BLaER1 (cell line): ENCODE data around the gene HOXB3.

ENCODE experiments used
- H3K27ac ChIP-seq: shearing (Covaris generic); formaldehyde crosslinking; 2 replicates; pipeline ENCODE4 v1.8.1; 2022
- H3K27me3 ChIP-seq: shearing (Covaris generic); formaldehyde crosslinking; 2 replicates; pipeline ENCODE4 v1.8.1; 2022
- H3K36me3 ChIP-seq: shearing (Covaris generic); formaldehyde crosslinking; 2 replicates; pipeline ENCODE4 v1.8.1; 2022
- H3K4me1 ChIP-seq: shearing (Covaris generic); formaldehyde crosslinking; 2 replicates; pipeline ENCODE4 v1.8.1; 2022
- H3K4me2 ChIP-seq: shearing (Covaris generic); formaldehyde crosslinking; 2 replicates; pipeline ENCODE4 v1.8.1; 2022
- H3K4me3 ChIP-seq: shearing (Covaris generic); formaldehyde crosslinking; 2 replicates; pipeline ENCODE4 v1.8.1; 2022
- H3K9ac ChIP-seq: shearing (Covaris generic); formaldehyde crosslinking; 2 replicates; pipeline ENCODE4 v1.8.1; 2022
- H3K9me3 ChIP-seq: shearing (Covaris generic); formaldehyde crosslinking; 2 replicates; pipeline ENCODE4 v1.8.1; 2022
- H4K20me1 ChIP-seq: shearing (Covaris generic); formaldehyde crosslinking; 2 replicates; pipeline ENCODE4 v1.8.1; 2022
- Cebpa-rat ChIP-seq: shearing (Covaris generic); IDR thresholded peaks from 2 replicates; pipeline ENCODE4 v1.8.1; 2022

The HOXB3 gene

DNA sequence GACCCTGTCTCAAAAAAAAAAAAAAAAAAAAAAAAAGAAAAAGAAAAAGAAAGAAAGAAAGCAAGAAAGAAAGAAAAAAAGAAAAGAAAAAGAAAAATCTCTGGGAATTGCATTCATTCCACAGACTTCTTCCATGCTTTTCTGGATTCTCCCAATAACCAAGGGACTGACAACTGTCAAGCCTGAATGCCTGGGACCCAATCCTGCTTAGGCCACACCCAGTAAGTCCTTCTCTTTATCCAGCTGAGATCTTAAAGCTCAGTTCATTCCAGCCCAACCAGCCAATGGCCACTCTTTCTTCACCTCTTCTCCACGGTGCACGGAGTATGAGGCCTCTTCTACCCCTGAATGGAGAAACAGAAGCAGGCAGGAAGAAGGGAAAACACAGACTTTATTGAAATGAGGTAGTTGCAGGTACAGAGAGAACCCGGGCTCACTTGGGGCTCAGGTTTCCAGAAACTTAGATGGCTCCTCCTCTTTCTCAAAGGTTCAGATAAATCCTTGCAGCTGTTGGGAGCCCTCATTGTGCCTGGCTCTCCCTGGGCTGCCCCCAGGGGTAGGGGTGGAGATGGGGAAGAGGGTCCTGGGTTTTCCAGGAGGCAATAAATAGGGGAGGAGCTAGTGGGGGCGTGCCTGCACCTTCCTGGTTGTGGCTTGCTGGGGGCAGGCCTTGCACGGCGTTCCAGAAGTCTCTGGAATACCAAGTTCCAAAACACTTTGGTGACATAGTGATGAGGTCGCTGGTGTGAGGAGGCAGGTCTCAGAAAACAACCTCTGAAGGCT lies 61.7 kb downstream of the HOXB3 start:
- no peak overlapping the region for H3K4me2 ChIP-seq
- H3K27me3 ChIP-seq: peaks cover 31% of the 10 kb centered on the region; the same call in 1 of the 2 replicates
- no peak overlapping the region for H3K9ac ChIP-seq
- H4K20me1 ChIP-seq: no peaks in the 10 kb centered on the region
- no peak for TF ChIP-seq Cebpa-rat
- no peaks in the 10 kb centered on the region for H3K9me3 ChIP-seq
- no peak overlapping the region for H3K4me3 ChIP-seq
- H3K27ac ChIP-seq: no peak overlapping the region
- H3K4me1 ChIP-seq: no peaks in the 10 kb centered on the region
- H3K36me3 ChIP-seq: no peaks in the 10 kb centered on the region

DNA sequence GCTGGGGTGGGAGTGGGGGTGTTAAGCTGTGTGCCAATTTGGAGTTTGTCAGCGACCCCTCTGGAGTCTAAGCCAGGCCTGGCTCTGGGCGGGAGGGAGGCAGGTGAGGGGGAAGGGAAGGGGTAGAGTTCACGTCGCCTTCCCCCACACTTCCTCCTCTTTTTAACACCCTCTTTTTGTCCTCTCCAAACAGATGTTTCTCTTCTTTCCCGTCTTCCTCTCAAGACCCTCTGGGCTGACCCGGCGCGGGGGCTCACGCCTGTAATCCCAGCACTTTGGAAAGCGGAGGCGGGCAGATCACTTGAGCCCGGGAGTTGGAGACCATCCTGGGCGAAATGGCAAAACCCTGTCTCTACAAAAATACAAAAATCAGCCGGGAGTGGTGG lies 62.5 kb downstream of the HOXB3 start:
- H3K4me2 ChIP-seq: no peak overlapping the region
- H3K36me3 ChIP-seq: no peaks in the 10 kb centered on the region
- H3K4me1 ChIP-seq: no peaks in the 10 kb centered on the region
- TF ChIP-seq Cebpa-rat: no peak
- no peak overlapping the region for H3K27ac ChIP-seq
- no peak overlapping the region for H3K9ac ChIP-seq
- peaks cover 31% of the 10 kb centered on the region; the same call in 1 of the 2 replicates for H3K27me3 ChIP-seq
- no peak overlapping the region for H3K4me3 ChIP-seq
- H3K9me3 ChIP-seq: no peaks in the 10 kb centered on the region
- no peaks in the 10 kb centered on the region for H4K20me1 ChIP-seq

DNA sequence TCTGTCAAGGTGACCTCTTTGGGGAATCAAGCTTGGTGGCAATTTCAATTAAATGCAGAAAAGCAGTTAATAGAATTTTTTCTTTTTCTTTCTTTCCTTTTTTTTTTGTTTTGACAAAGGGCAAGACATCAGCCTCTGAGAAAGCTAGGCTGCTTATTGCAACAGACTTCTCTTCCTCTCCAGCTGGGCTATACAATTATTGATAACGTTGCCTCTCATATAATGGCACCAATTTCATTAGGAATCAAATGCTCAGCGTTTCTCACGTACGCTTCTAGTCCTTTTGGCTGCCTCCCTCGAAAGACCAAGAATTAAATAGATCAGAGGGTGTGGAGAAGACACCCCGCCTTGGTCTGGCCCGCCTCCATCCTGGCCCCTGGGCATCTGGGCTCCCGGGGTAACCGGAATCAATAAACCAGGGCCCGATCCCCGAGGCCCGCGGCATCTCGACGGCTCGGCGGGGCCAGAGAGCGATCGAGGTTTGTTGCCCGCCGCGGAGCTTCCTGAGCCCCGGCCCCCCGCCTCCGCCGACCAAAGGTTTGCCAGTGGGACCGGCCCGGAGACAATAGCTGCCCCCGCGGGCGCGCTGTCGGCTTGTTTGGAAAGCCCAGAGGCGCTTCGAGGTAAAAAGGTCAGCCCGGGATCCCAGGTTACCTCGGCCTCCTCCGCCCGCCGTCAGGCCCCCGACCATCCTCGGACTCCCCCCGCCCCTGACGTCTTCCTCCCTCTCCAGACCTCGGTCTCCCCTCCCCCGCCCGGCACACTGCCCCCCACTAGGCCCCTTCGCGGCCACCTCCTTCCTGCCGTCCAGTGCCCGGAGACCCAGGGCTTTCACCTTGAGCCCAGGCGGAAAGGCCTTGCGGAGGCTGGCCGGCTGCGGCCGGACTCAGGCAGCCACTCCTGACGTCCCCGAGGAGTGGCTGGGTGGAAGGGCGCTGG lies 63.2 kb downstream of the HOXB3 start:
- Histone ChIP-seq H3K36me3 (no peaks in the 10 kb centered on the region), H3K4me3 (no peak overlapping the region)

DNA sequence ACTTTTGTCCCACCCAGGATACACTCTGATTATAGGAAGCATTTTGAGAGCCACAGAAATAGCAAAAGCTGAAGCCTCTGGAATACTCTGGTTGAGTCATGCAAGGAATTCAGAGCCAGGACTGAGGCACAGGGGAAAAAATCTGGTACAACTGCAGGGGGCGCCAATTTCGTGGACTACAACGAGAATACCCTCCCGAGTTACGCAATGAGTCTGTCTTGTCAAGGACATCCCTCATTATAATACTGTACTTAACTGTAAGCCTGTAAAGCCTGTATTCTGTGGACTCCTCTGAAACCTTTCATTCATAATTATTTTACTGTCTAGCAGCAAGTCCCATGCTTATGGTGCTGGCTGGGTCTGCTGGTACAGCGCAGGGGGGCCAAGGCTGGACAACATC lies 67.0 kb downstream of the HOXB3 start:
- peak; percentile 60; the same call in 1 of the 2 replicates for TF ChIP-seq Cebpa-rat
- Histone ChIP-seq H3K4me1 (0 out of 2 replicates have a peak, but pooled peaks cover 6% of the 10 kb centered on the region), H3K9ac (no peak overlapping the region), H3K4me2 (no peak overlapping the region), H3K9me3 (no peaks in the 10 kb centered on the region), H3K36me3 (no peaks in the 10 kb centered on the region), H3K27ac (no peak overlapping the region), H3K27me3 (peaks cover 27% of the 10 kb centered on the region; the same call in 1 of the 2 replicates), H3K4me3 (no peak overlapping the region), H4K20me1 (no peaks in the 10 kb centered on the region)

More for the DNA sequence above, 63.2 kb downstream of the HOXB3 start:
- Histone ChIP-seq H3K9ac (no peak overlapping the region), H3K9me3 (no peaks in the 10 kb centered on the region), H4K20me1 (no peaks in the 10 kb centered on the region), H3K4me1 (0 out of 2 replicates have a peak, but pooled peaks cover 6% of the 10 kb centered on the region), H3K27ac (no peak overlapping the region), H3K4me2 (no peak overlapping the region), H3K27me3 (peaks cover 31% of the 10 kb centered on the region; the same call in 1 of the 2 replicates)
- no peak for TF ChIP-seq Cebpa-rat

DNA sequence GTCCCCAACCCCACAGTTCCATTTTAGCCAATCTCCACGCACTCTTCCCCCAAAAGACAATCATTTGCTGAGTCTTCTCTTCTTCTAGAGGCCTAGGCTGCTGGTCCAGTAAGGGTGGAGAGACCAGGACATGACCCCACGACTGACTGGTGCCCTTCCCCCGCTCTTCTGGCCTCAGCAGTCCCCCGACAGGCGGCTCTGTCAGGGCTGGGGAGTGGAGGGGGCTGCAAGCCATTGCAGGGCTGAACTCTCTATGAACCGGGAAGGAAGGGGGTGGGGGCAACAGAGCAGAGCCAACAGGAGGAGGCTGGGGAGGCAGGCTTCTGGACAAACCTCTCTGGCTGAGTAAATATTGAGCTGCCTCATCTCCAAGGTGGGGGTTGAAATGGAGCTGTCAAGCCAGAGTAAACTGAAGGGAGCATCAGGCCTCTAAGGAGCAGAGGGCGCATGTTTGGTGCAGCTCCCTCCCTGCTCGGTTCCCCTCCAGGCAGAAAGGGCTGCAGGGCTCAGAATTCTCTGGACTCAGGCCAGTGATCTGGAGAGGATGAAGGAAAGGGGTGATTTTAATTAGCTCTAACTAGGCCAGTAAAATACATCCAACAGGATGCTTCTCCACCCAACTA lies 67.9 kb downstream of the HOXB3 start:
- Histone ChIP-seq H3K4me3 (no peak overlapping the region), H3K36me3 (no peaks in the 10 kb centered on the region), H3K4me1 (0 out of 2 replicates have a peak, but pooled peaks cover 6% of the 10 kb centered on the region), H3K9ac (no peak overlapping the region), H3K4me2 (peak overlapping the region; percentile 4), H3K9me3 (no peaks in the 10 kb centered on the region), H3K27me3 (peaks cover 24% of the 10 kb centered on the region; the same call in 1 of the 2 replicates), H4K20me1 (no peaks in the 10 kb centered on the region), H3K27ac (no peak overlapping the region)
- TF ChIP-seq Cebpa-rat: no peak

DNA sequence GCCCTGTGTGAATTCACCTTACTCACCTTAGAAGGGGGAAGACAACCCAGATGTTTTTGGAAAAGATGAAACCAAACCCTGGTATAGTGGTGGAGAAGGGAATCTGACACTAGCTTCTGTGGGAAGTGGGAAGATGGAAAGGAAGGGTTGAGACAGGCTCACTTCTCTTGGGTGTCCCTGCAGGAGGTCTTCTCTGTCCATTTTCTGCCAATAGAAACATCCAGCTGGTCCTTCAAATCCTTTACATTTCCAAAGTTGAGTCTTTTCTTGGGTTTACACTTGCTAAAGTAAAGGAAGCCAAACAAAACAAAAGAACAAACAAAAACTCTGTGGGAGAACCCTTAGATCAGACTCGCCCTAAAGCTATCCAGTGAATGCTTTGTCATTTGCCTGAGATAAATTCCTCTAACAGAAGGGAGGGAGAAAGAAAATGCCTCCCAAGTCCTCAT lies 69.4 kb downstream of the HOXB3 start:
- no peaks in the 10 kb centered on the region for H4K20me1 ChIP-seq
- H3K9ac ChIP-seq: no peak overlapping the region
- 0 out of 2 replicates have a peak, but pooled peaks cover 6% of the 10 kb centered on the region for H3K4me1 ChIP-seq
- H3K4me2 ChIP-seq: no peak overlapping the region
- no peak for TF ChIP-seq Cebpa-rat
- H3K27ac ChIP-seq: no peak overlapping the region
- peaks cover 13% of the 10 kb centered on the region; the same call in 1 of the 2 replicates for H3K27me3 ChIP-seq
- no peaks in the 10 kb centered on the region for H3K9me3 ChIP-seq
- no peaks in the 10 kb centered on the region for H3K36me3 ChIP-seq
- no peak overlapping the region for H3K4me3 ChIP-seq

DNA sequence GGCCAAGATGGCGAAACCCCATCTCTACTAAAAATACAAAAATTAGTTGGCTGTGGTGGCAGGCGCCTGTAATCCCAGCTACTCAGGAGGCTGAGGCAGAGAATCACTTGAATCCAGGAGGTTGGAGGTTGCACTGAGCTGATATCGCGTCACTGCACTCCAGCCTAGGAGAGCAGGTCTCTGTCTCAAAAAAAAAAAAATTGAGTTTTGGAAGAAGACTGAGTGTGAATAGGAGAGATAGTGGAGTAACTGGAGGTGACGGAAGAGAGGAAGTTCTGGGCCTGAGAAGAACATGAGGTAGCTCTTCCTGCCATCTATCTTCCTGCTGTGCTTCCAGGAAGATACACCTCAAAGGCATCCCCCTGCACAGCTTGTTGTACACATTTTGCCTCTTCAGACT lies 70.6 kb downstream of the HOXB3 start:
- 0 out of 2 replicates have a peak, but pooled peaks cover 6% of the 10 kb centered on the region for H3K4me1 ChIP-seq
- H3K27ac ChIP-seq: no peak overlapping the region
- H3K9me3 ChIP-seq: no peaks in the 10 kb centered on the region
- no peaks in the 10 kb centered on the region for H4K20me1 ChIP-seq
- no peaks in the 10 kb centered on the region for H3K36me3 ChIP-seq
- no peak overlapping the region for H3K4me3 ChIP-seq
- H3K27me3 ChIP-seq: peaks cover 13% of the 10 kb centered on the region; the same call in 1 of the 2 replicates
- H3K4me2 ChIP-seq: no peak overlapping the region
- H3K9ac ChIP-seq: no peak overlapping the region
- TF ChIP-seq Cebpa-rat: no peak

DNA sequence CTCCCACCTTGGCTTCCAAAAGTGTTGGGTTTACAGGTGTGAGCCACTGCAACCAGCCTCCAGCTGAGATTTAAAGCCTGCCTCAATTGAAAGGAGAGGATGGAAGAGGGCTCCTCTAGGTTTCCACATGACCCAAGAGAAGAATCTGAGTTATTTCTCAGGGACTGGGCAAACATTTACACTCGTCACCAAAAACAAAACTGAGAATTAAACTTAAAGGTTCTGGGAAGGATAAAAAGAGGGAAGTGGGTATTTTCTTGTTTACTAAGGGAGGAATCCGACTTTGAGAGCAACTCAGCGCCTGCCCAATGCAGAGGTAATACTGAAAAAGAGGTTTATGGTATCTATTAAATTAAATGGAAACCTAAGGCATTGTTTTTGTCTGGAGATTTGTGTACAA lies 72.6 kb downstream of the HOXB3 start:
- Histone ChIP-seq H3K9ac (no peak overlapping the region), H3K9me3 (no peaks in the 10 kb centered on the region), H4K20me1 (no peaks in the 10 kb centered on the region), H3K27ac (no peak overlapping the region), H3K4me2 (no peak overlapping the region), H3K36me3 (no peaks in the 10 kb centered on the region), H3K27me3 (peaks cover 16% of the 10 kb centered on the region; the same call in 1 of the 2 replicates), H3K4me1 (peaks cover 14% of the 10 kb centered on the region; the same call in 1 of the 2 replicates), H3K4me3 (no peak overlapping the region)
- no peak for TF ChIP-seq Cebpa-rat
